HepG2 (cell line): ENCODE results near the gene TMEM255B.

Experiments
- DPF2 ChIP-seq: sonication (generic); formaldehyde crosslinking; IDR thresholded peaks from 2 replicates; pipeline ENCODE4 v1.4.0; 2020; ENCODE audit warnings: mild to moderate bottlenecking, low read depth, missing genetic modification reagents, borderline replicate concordance
- KDM4B ChIP-seq: sonication (generic); formaldehyde crosslinking; IDR thresholded peaks from 2 replicates; pipeline ENCODE4 v1.4.0; 2020; ENCODE audit warnings: missing genetic modification reagents
- MAZ ChIP-seq, 2 experiments: sonication (generic) in 1 of 2; formaldehyde crosslinking in 1 of 2; IDR thresholded peaks; 2 replicates each; pipeline versions ENCODE4 v1.5.0 to v1.6.1; 2012 to 2020; ENCODE audit warnings: low read depth in 2 of 2, mild to moderate bottlenecking in 2 of 2, borderline replicate concordance in 1 of 2, improper control_type of control experiment in 1 of 2, low read length in 1 of 2, missing genetic modification reagents in 1 of 2, moderate library complexity in 1 of 2
- MTA1 ChIP-seq: sonication (generic); formaldehyde crosslinking; IDR thresholded peaks from 2 replicates; pipeline ENCODE4 v1.4.0; 2020; ENCODE audit warnings: missing genetic modification reagents, mild to moderate bottlenecking, borderline replicate concordance
- POLR2A ChIP-seq, 2 experiments: IDR thresholded peaks; 2 replicates each; pipeline ENCODE4 v1.6.1; 2011; ENCODE audit warnings: low read depth in 2 of 2, low read length in 2 of 2, mild to moderate bottlenecking in 1 of 2, moderate library complexity in 1 of 2; ENCODE audit not compliant: insufficient read depth in 1 of 2
- POLR2AphosphoS5 ChIP-seq: IDR thresholded peaks from 2 replicates; pipeline ENCODE4 v1.6.1; 2012; ENCODE audit warnings: low read depth, low read length
- TAF1 ChIP-seq: sonication (generic); formaldehyde crosslinking; IDR thresholded peaks from 2 replicates; pipeline ENCODE4 v1.4.0; 2020; ENCODE audit warnings: missing genetic modification reagents
- TFDP2 ChIP-seq: sonication (generic); formaldehyde crosslinking; IDR thresholded peaks from 2 replicates; pipeline ENCODE4 v1.4.0; 2020; ENCODE audit warnings: missing genetic modification reagents
- TF ChIP-seq, protein P1 (sequence below): sonication (generic); formaldehyde crosslinking; IDR thresholded peaks from 2 replicates; pipeline ENCODE4 v1.5.0; 2020; ENCODE audit warnings: mild to moderate bottlenecking, missing genetic modification reagents, moderate library complexity
- TF ChIP-seq, protein P2 (sequence below): sonication (generic); formaldehyde crosslinking; IDR thresholded peaks from 2 replicates; pipeline ENCODE4 v1.9.0; 2021; ENCODE audit warnings: missing genetic modification reagents, mild to moderate bottlenecking, borderline replicate concordance
- TF ChIP-seq, protein P3 (sequence below): sonication (generic); formaldehyde crosslinking; IDR thresholded peaks from 2 replicates; pipeline ENCODE4 v1.4.0; 2020; ENCODE audit warnings: missing genetic modification reagents, mild to moderate bottlenecking, borderline replicate concordance

GRCh38 chr13:113849981-113850721 lies 91.1 kb downstream of the TMEM255B start:
- TF ChIP-seq, protein P1, sequence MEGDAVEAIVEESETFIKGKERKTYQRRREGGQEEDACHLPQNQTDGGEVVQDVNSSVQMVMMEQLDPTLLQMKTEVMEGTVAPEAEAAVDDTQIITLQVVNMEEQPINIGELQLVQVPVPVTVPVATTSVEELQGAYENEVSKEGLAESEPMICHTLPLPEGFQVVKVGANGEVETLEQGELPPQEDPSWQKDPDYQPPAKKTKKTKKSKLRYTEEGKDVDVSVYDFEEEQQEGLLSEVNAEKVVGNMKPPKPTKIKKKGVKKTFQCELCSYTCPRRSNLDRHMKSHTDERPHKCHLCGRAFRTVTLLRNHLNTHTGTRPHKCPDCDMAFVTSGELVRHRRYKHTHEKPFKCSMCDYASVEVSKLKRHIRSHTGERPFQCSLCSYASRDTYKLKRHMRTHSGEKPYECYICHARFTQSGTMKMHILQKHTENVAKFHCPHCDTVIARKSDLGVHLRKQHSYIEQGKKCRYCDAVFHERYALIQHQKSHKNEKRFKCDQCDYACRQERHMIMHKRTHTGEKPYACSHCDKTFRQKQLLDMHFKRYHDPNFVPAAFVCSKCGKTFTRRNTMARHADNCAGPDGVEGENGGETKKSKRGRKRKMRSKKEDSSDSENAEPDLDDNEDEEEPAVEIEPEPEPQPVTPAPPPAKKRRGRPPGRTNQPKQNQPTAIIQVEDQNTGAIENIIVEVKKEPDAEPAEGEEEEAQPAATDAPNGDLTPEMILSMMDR = no peak
- TF ChIP-seq POLR2A (IDR thresholded peaks at IDR 0.05; ENCODE audit: insufficient read depth in 1 of 2, low read depth in 2 of 2, low read length in 2 of 2) (no peak), POLR2AphosphoS5 (no peak), MTA1 (CRISPR knock-in tag) (no peak), TFDP2 (CRISPR knock-in tag) (no peak), KDM4B (no peak), TAF1 (no peak), DPF2 (no peak), MAZ (IDR thresholded peaks at IDR 0.05; ENCODE audit: borderline replicate concordance, low read depth, low read length) (no peak), MAZ (CRISPR knock-in tag; IDR thresholded peaks at IDR 0.05; ENCODE audit: low read depth) (no peak)
- TF ChIP-seq, protein P2, sequence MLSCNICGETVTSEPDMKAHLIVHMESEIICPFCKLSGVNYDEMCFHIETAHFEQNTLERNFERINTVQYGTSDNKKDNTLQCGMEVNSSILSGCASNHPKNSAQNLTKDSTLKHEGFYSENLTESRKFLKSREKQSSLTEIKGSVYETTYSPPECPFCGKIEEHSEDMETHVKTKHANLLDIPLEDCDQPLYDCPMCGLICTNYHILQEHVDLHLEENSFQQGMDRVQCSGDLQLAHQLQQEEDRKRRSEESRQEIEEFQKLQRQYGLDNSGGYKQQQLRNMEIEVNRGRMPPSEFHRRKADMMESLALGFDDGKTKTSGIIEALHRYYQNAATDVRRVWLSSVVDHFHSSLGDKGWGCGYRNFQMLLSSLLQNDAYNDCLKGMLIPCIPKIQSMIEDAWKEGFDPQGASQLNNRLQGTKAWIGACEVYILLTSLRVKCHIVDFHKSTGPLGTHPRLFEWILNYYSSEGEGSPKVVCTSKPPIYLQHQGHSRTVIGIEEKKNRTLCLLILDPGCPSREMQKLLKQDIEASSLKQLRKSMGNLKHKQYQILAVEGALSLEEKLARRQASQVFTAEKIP (CRISPR knock-in tag) = no peak
- TF ChIP-seq, protein P3, sequence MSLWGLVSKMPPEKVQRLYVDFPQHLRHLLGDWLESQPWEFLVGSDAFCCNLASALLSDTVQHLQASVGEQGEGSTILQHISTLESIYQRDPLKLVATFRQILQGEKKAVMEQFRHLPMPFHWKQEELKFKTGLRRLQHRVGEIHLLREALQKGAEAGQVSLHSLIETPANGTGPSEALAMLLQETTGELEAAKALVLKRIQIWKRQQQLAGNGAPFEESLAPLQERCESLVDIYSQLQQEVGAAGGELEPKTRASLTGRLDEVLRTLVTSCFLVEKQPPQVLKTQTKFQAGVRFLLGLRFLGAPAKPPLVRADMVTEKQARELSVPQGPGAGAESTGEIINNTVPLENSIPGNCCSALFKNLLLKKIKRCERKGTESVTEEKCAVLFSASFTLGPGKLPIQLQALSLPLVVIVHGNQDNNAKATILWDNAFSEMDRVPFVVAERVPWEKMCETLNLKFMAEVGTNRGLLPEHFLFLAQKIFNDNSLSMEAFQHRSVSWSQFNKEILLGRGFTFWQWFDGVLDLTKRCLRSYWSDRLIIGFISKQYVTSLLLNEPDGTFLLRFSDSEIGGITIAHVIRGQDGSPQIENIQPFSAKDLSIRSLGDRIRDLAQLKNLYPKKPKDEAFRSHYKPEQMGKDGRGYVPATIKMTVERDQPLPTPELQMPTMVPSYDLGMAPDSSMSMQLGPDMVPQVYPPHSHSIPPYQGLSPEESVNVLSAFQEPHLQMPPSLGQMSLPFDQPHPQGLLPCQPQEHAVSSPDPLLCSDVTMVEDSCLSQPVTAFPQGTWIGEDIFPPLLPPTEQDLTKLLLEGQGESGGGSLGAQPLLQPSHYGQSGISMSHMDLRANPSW (CRISPR knock-in tag) = no peak
